ENCODE measurements around the gene CNOT6.

- TF ChIP-seq JUND (IDR thresholded peaks at IDR 0.05) (no peak), SP1 (IDR thresholded peaks at IDR 0.05) (no peak), TAF1 (conservative IDR thresholded peaks at IDR 0.05) (no peak), FOXA1 (IDR thresholded peaks at IDR 0.05) (no peak), CTCF (IDR thresholded peaks at IDR 0.05; ENCODE audit: low read depth, low read length, missing input control) (no peak), RAD21 (IDR thresholded peaks at IDR 0.05) (no peak), YY1 (IDR thresholded peaks at IDR 0.05) (no peak), EGR1 (IDR thresholded peaks at IDR 0.05; ENCODE audit: low read depth in 2 of 2) (no peak), ZBTB33 (IDR thresholded peaks at IDR 0.05) (no peak), REST (IDR thresholded peaks at IDR 0.05) (no peak), HNF4A (conservative IDR thresholded peaks at IDR 0.05) (no peak), HNF4G (IDR thresholded peaks at IDR 0.05) (no peak), GABPA (IDR thresholded peaks at IDR 0.05 in 1 of 2, conservative IDR thresholded peaks at IDR 0.05 in 1 of 2) (no peak)
- TF ChIP-seq, protein P1, sequence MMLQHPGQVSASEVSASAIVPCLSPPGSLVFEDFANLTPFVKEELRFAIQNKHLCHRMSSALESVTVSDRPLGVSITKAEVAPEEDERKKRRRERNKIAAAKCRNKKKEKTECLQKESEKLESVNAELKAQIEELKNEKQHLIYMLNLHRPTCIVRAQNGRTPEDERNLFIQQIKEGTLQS (IDR thresholded peaks at IDR 0.05): no peak
Observed at GRCh38 chr5:180535573-180535972, 41.4 kb downstream of the CNOT6 start.
